Measurements from ENCODE around the gene FAM32A.

Gene FAM32A

GRCh38 chr19:16193466-16193865, 8.3 kb downstream of the FAM32A start:
- no peak for DNase-seq (ENCODE audit: low spot score)
- no peak overlapping the region for H3K4me3 ChIP-seq
- H3K27ac ChIP-seq = no peak overlapping the region
- no peak for TF ChIP-seq CTCF (IDR thresholded peaks at IDR 0.05)

GRCh38 chr19:16197188-16197621, 12.0 kb downstream of the FAM32A start:
- DNase-seq (ENCODE audit: low spot score) = no peak
- H3K4me3 ChIP-seq = peak overlapping the region; percentile 88
- peak overlapping the region; percentile 71 to 88 for H3K27ac ChIP-seq
- TF ChIP-seq CTCF (IDR thresholded peaks at IDR 0.05) = no peak

- Histone ChIP-seq H3K27ac (peak within 1 kb of the TSS; percentile 71 to 88), H3K4me3 (peak within 1 kb of the TSS; percentile 88)
- peak; percentile 98 for DNase-seq (ENCODE audit: low spot score)
- TF ChIP-seq CTCF (IDR thresholded peaks at IDR 0.05) = no peak
These were observed 12.6 kb downstream of the FAM32A start, which contains the start of gene AP1M1 for GRCh38 chr19:16197622-16198369. AP1M1 (plus strand) TSS chr19:16197911; CDS start chr19:16198027, 116 bp downstream.

- no peak for TF ChIP-seq CTCF (IDR thresholded peaks at IDR 0.05)
- Histone ChIP-seq H3K4me3 (peak overlapping the region; percentile 88), H3K27ac (peak overlapping the region; percentile 71 to 88)
- DNase-seq (ENCODE audit: low spot score) = peak; percentile 53
These were observed 13.1 kb downstream of the FAM32A start for GRCh38 chr19:16198370-16198651.

- Histone ChIP-seq H3K4me3 (peak overlapping the region; percentile 88), H3K27ac (peak overlapping the region in 1 of 2 donors; percentile 88)
- no peak for TF ChIP-seq CTCF (IDR thresholded peaks at IDR 0.05)
- DNase-seq (ENCODE audit: low spot score) = peak; percentile 70
These were observed 14.2 kb downstream of the FAM32A start for GRCh38 chr19:16199275-16199932.

GRCh38 chr19:16200038-16201010, 15.1 kb downstream of the FAM32A start:
- Histone ChIP-seq H3K4me3 (no peak overlapping the region), H3K27ac (peak overlapping the region in 1 of 2 donors; percentile 88)
- TF ChIP-seq CTCF (IDR thresholded peaks at IDR 0.05) = no peak
- DNase-seq (ENCODE audit: low spot score) = peak; percentile 74
